ENCODE data around the gene TBCB. TPM values are rescaled to one million over a fixed set of nuclear protein-coding genes. Genes with fewer than 3 reads are reported as not detected.

TBCB gene
- total and polyA plus RNA-seq, 3 experiments from 2014 or later: 135 to 261 (median 137) TPM

DNA sequence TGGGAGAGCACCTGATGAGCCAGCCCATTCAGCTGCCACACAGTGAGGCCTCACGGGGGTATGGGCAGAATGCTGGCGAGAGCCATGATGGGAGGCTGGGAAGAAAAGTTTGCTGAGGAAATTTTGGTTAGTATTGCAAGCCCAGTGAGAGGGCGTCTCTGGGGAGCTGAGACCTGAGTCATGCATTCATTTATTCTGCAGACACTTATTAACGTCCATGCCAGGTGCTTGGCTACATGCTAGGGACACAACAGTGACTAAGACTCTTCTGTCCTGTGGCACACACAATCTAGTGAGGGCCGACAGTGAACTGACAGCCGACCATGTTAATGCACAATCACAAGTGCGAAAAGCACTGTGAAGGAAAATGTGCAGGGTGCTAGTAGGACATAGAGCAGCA lies 33.4 kb upstream of the TBCB start:
- H3K27ac Mint-ChIP-seq: no peak overlapping the region

GRCh38 chr19:36082916-36083315 lies 32.4 kb upstream of the TBCB start:
- Histone ChIP-seq H3K4me3 (ENCODE audit: low read length) (no peak overlapping the region), H3K4me1 (ENCODE audit: insufficient read depth, low read length) (no peaks in the 10 kb centered on the region), H3K27me3 (ENCODE audit: insufficient read depth, low read length, poor library complexity, severe bottlenecking) (no peaks in the 10 kb centered on the region), H3K27ac (ENCODE audit: low read depth, low read length) (no peak overlapping the region), H3K9me3 (ENCODE audit: low read length) (no peaks in the 10 kb centered on the region), H3K36me3 (ENCODE audit: insufficient read depth, low read length) (no peaks in the 10 kb centered on the region)
- no peak overlapping the region for H3K27ac Mint-ChIP-seq
- H3K36me3 Mint-ChIP-seq: peaks cover 0 to 5% (median 3%) of the 10 kb centered on the region in 3 donors
- no peaks in the 10 kb centered on the region for H3K27me3 Mint-ChIP-seq
- no peaks in the 10 kb centered on the region for H3K9me3 Mint-ChIP-seq
- CTCF ChIA-PET: no interaction called here
- POLR2A ChIA-PET: no interaction called here
- no peak for DNase-seq
- no peak overlapping the region for H3K4me3 Mint-ChIP-seq
- no peaks in the 10 kb centered on the region for H3K4me1 Mint-ChIP-seq

More for the DNA sequence above, 33.4 kb upstream of the TBCB start:
- Histone ChIP-seq H3K4me3 (ENCODE audit: low read length) (no peak overlapping the region), H3K27ac (ENCODE audit: low read depth, low read length) (no peak overlapping the region), H3K27me3 (ENCODE audit: insufficient read depth, low read length, poor library complexity, severe bottlenecking) (no peaks in the 10 kb centered on the region), H3K36me3 (ENCODE audit: insufficient read depth, low read length) (no peaks in the 10 kb centered on the region), H3K4me1 (ENCODE audit: insufficient read depth, low read length) (no peaks in the 10 kb centered on the region), H3K9me3 (ENCODE audit: low read length) (no peaks in the 10 kb centered on the region)
- peaks cover 0 to 5% (median 3%) of the 10 kb centered on the region in 3 donors for H3K36me3 Mint-ChIP-seq
- no peaks in the 10 kb centered on the region for H3K9me3 Mint-ChIP-seq
- H3K27me3 Mint-ChIP-seq: no peaks in the 10 kb centered on the region
- POLR2A ChIA-PET: no interaction called here
- H3K4me3 Mint-ChIP-seq: no peak overlapping the region
- no peak for DNase-seq
- H3K4me1 Mint-ChIP-seq: no peaks in the 10 kb centered on the region
- CTCF ChIA-PET: no interaction called here

- Mint-ChIP-seq H3K9me3 (no peaks in the 10 kb centered on the region), H3K4me1 (no peaks in the 10 kb centered on the region), H3K27me3 (no peaks in the 10 kb centered on the region), H3K27ac (peak overlapping the region in 1 of 8 donors; percentile 17), H3K4me3 (no peak overlapping the region), H3K36me3 (peaks cover 0 to 5% (median 3%) of the 10 kb centered on the region in 3 donors)
- H3K4me3 ChIP-seq (ENCODE audit: low read length): no peak overlapping the region
- H3K4me1 ChIP-seq (ENCODE audit: insufficient read depth, low read length): no peaks in the 10 kb centered on the region
- DNase-seq: no peak
- POLR2A ChIA-PET: no interaction called here
- H3K9me3 ChIP-seq (ENCODE audit: low read length): no peaks in the 10 kb centered on the region
- no peaks in the 10 kb centered on the region for H3K27me3 ChIP-seq (ENCODE audit: insufficient read depth, low read length, poor library complexity, severe bottlenecking)
- H3K36me3 ChIP-seq (ENCODE audit: insufficient read depth, low read length): no peaks in the 10 kb centered on the region
- CTCF ChIA-PET: no interaction called here
- H3K27ac ChIP-seq (ENCODE audit: low read depth, low read length): no peak overlapping the region
Measured at GRCh38 chr19:36084231-36085009, 30.8 kb upstream of the TBCB start.

DNA sequence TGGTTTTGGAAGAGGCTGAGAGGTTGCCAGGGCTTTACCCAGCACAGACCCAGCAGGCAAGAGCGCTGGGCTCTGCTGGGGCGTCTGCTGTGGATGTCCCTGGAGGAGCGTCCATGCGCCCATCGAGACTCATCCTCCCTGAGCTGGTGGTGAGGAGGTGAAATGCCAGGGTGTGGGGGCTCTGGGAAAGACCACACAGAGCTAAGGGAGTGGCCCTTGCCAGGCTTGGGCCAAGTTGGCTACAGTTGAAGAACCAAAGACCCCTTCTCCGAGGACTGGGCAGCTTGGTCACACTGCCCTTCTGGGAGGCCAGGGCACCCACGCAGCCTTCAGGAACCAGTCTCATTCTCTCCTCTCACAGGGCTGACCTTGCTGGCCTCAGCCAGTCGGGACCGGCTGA lies 28.9 kb upstream of the TBCB start:
- Mint-ChIP-seq H3K27me3 (no peaks in the 10 kb centered on the region), H3K9me3 (no peaks in the 10 kb centered on the region), H3K27ac (no peak overlapping the region), H3K36me3 (peaks cover 0 to 5% (median 0%) of the 10 kb centered on the region in 3 donors), H3K4me3 (no peak overlapping the region), H3K4me1 (no peaks in the 10 kb centered on the region)
- POLR2A ChIA-PET: no interaction called here
- CTCF ChIA-PET: no interaction called here
- Histone ChIP-seq H3K27me3 (ENCODE audit: insufficient read depth, low read length, poor library complexity, severe bottlenecking) (no peaks in the 10 kb centered on the region), H3K4me1 (ENCODE audit: insufficient read depth, low read length) (no peaks in the 10 kb centered on the region), H3K4me3 (ENCODE audit: low read length) (no peak overlapping the region), H3K36me3 (ENCODE audit: insufficient read depth, low read length) (no peaks in the 10 kb centered on the region), H3K9me3 (ENCODE audit: low read length) (no peaks in the 10 kb centered on the region), H3K27ac (ENCODE audit: low read depth, low read length) (no peak overlapping the region)
- DNase-seq: no peak

GRCh38 chr19:36089847-36090246 lies 25.4 kb upstream of the TBCB start:
- no peaks in the 10 kb centered on the region for H3K36me3 Mint-ChIP-seq

DNA sequence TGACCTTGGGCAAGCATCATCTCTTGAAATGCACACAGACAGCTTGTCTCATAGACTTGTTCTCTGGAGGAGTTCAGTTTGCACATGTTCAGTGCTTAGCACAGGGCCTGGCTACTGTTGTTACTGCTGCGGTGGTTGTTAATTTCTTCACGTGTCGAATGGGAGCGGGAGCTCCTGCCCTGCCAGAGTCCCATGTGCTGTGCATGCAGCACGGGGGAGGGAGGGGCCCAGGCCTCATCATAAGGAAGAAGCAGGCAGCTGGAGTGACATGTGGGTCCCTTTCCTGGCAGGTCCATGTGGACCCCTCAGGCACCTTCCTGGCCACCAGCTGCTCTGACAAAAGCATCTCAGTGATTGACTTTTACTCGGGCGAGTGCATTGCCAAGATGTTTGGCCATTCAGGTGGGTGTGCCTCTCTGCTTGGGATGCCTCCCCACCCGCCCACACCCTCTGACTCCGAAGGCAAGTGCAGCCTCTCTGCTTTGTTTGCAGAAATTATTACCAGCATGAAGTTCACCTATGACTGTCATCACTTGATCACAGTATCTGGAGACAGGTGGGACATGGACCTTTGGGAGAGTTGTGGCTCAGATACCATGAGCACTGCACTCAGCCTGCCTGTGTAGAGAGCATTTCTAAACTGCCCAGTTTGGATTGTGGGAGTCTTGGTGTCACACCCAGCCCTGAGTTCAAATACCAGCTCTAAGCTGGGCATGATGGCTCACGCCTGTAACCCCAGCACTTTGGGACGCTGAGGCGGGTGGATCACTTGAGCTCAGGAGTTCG lies 24.2 kb upstream of the TBCB start:
- Histone ChIP-seq H3K9me3 (ENCODE audit: low read length) (no peaks in the 10 kb centered on the region), H3K36me3 (ENCODE audit: insufficient read depth, low read length) (no peaks in the 10 kb centered on the region), H3K4me3 (ENCODE audit: low read length) (no peak overlapping the region), H3K27ac (ENCODE audit: low read depth, low read length) (no peak overlapping the region), H3K4me1 (ENCODE audit: insufficient read depth, low read length) (no peaks in the 10 kb centered on the region), H3K27me3 (ENCODE audit: insufficient read depth, low read length, poor library complexity, severe bottlenecking) (no peaks in the 10 kb centered on the region)
- ChIA-PET POLR2A (no interaction called here), CTCF (interaction anchor here (0.6 kb wide), 1 partner anchor 90 kb away, joined by 4 read pairs; no protein-coding TSS in a partner anchor)
- peaks cover 2 to 14% (median 10%) of the 10 kb centered on the region in 3 donors for H3K4me1 Mint-ChIP-seq
- H3K4me3 Mint-ChIP-seq: no peak overlapping the region
- no peaks in the 10 kb centered on the region for H3K9me3 Mint-ChIP-seq
- H3K27ac Mint-ChIP-seq: no peak overlapping the region
- no peaks in the 10 kb centered on the region for H3K27me3 Mint-ChIP-seq
- no peak for DNase-seq
- H3K36me3 Mint-ChIP-seq: no peaks in the 10 kb centered on the region

More at GRCh38 chr19:36089847-36090246, 25.4 kb upstream of the TBCB start:
- Histone ChIP-seq H3K4me1 (ENCODE audit: insufficient read depth, low read length) (no peaks in the 10 kb centered on the region), H3K36me3 (ENCODE audit: insufficient read depth, low read length) (no peaks in the 10 kb centered on the region), H3K9me3 (ENCODE audit: low read length) (no peaks in the 10 kb centered on the region), H3K27ac (ENCODE audit: low read depth, low read length) (no peak overlapping the region), H3K27me3 (ENCODE audit: insufficient read depth, low read length, poor library complexity, severe bottlenecking) (no peaks in the 10 kb centered on the region), H3K4me3 (ENCODE audit: low read length) (no peak overlapping the region)
- Mint-ChIP-seq H3K27ac (peak overlapping the region in 1 of 8 donors; percentile 80), H3K9me3 (no peaks in the 10 kb centered on the region), H3K4me3 (no peak overlapping the region), H3K27me3 (no peaks in the 10 kb centered on the region), H3K4me1 (peaks cover 2 to 14% (median 10%) of the 10 kb centered on the region in 3 donors)
- POLR2A ChIA-PET: no interaction called here
- no peak for DNase-seq
- CTCF ChIA-PET: no interaction called here

- no peak overlapping the region for H3K4me3 Mint-ChIP-seq
- Histone ChIP-seq H3K36me3 (ENCODE audit: insufficient read depth, low read length) (no peaks in the 10 kb centered on the region), H3K4me1 (ENCODE audit: insufficient read depth, low read length) (no peaks in the 10 kb centered on the region), H3K27me3 (ENCODE audit: insufficient read depth, low read length, poor library complexity, severe bottlenecking) (no peaks in the 10 kb centered on the region), H3K4me3 (ENCODE audit: low read length) (no peak overlapping the region), H3K9me3 (ENCODE audit: low read length) (no peaks in the 10 kb centered on the region), H3K27ac (ENCODE audit: low read depth, low read length) (no peak overlapping the region)
- H3K9me3 Mint-ChIP-seq: no peaks in the 10 kb centered on the region
- H3K27ac Mint-ChIP-seq: peak overlapping the region in 1 of 8 donors; percentile 66
- ChIA-PET POLR2A (no interaction called here), CTCF (no interaction called here)
- H3K36me3 Mint-ChIP-seq: peaks cover 0 to 3% (median 0%) of the 10 kb centered on the region in 3 donors
- peaks cover 2 to 14% (median 10%) of the 10 kb centered on the region in 3 donors for H3K4me1 Mint-ChIP-seq
- DNase-seq: no peak
- no peaks in the 10 kb centered on the region for H3K27me3 Mint-ChIP-seq
Measured at GRCh38 chr19:36092566-36092965, 22.7 kb upstream of the TBCB start.

GRCh38 chr19:36093146-36093662 lies 22.1 kb upstream of the TBCB start:
- Histone ChIP-seq H3K4me1 (ENCODE audit: insufficient read depth, low read length) (no peaks in the 10 kb centered on the region), H3K27ac (ENCODE audit: low read depth, low read length) (no peak overlapping the region), H3K27me3 (ENCODE audit: insufficient read depth, low read length, poor library complexity, severe bottlenecking) (no peaks in the 10 kb centered on the region), H3K36me3 (ENCODE audit: insufficient read depth, low read length) (no peaks in the 10 kb centered on the region), H3K4me3 (ENCODE audit: low read length) (no peak overlapping the region), H3K9me3 (ENCODE audit: low read length) (no peaks in the 10 kb centered on the region)
- H3K36me3 Mint-ChIP-seq: peaks cover 0 to 3% (median 0%) of the 10 kb centered on the region in 3 donors
- H3K27me3 Mint-ChIP-seq: no peaks in the 10 kb centered on the region
- H3K9me3 Mint-ChIP-seq: no peaks in the 10 kb centered on the region
- H3K27ac Mint-ChIP-seq: peak overlapping the region in 5 of 8 donors; percentile 30 to 54 (median 41)
- no peak for DNase-seq
- H3K4me1 Mint-ChIP-seq: peaks cover 2 to 14% (median 10%) of the 10 kb centered on the region in 3 donors
- ChIA-PET CTCF (no interaction called here), POLR2A (no interaction called here)
- no peak overlapping the region for H3K4me3 Mint-ChIP-seq
